SU-DHL-6 (cell line): ENCODE measurements around the gene RPS6KA2.

Experiments
- H2AFZ ChIP-seq: fragments of 200-600 bp; sonication (generic); 2 replicates; pipeline ENCODE4 v1.6.1; 2014; ENCODE audit warnings: low read depth, mild to moderate bottlenecking, moderate library complexity, mixed read lengths, antibody characterized with exemption, low read length; ENCODE audit not compliant: severe bottlenecking
- H3F3A ChIP-seq: fragments of 200-600 bp; shearing (Covaris generic); 2 replicates; pipeline ENCODE4 v1.6.0; 2016; ENCODE audit warnings: antibody characterized with exemption, mild to moderate bottlenecking; ENCODE audit not compliant: insufficient read depth
- H3K27ac ChIP-seq: fragments of 200-600 bp; sonication (generic); 2 replicates; pipeline ENCODE4 v1.5.1; 2016; ENCODE audit warnings: low read depth, mild to moderate bottlenecking, low read length, moderate library complexity, mixed read lengths
- H3K27me3 ChIP-seq: fragments of 200-600 bp; sonication (generic), shearing (Covaris generic); 2 replicates; pipeline ENCODE4 v1.6.0; 2014; ENCODE audit warnings: mild to moderate bottlenecking, low read length
- H3K36me3 ChIP-seq: fragments of 200-600 bp; sonication (generic); 2 replicates; pipeline ENCODE4 v1.6.1; 2014; ENCODE audit warnings: mild to moderate bottlenecking, low read length, mixed read lengths
- H3K4me2 ChIP-seq: fragments of 300-600, 200-600 bp; shearing (Covaris generic), sonication (generic); 2 replicates; pipeline ENCODE4 v1.6.0; 2014; ENCODE audit warnings: low read length, low read depth, mild to moderate bottlenecking; ENCODE audit not compliant: poor library complexity, severe bottlenecking
- H3K4me3 ChIP-seq: fragments of 200-600 bp; sonication (generic); 2 replicates; pipeline ENCODE4 v1.5.1; 2014; ENCODE audit warnings: antibody characterized with exemption, low read length, mild to moderate bottlenecking, mixed read lengths; ENCODE audit not compliant: insufficient read depth, poor library complexity, severe bottlenecking
- H3K79me2 ChIP-seq: fragments of 200-600 bp; sonication (generic); 2 replicates; pipeline ENCODE4 v1.6.1; 2014; ENCODE audit warnings: mild to moderate bottlenecking, low read length, moderate library complexity; ENCODE audit not compliant: insufficient read depth
- H3K9ac ChIP-seq: fragments of 200-600 bp; sonication (generic); 2 replicates; pipeline ENCODE4 v1.7.0; 2014; ENCODE audit warnings: mild to moderate bottlenecking, low read length
- H3K9me2 ChIP-seq: fragments of 200-600 bp; sonication (generic); replicated peaks from 2 replicates; pipeline ENCODE4 v1.6.1; 2014; ENCODE audit warnings: low read length; ENCODE audit not compliant: insufficient read depth
- H3K9me3 ChIP-seq: fragments of 200-600 bp; sonication (generic); 2 replicates; pipeline ENCODE4 v1.6.1; 2014; ENCODE audit warnings: low read length, mixed read lengths; ENCODE audit not compliant: insufficient read depth
- H4K20me1 ChIP-seq: fragments of 200-600 bp; sonication (generic); 2 replicates; pipeline ENCODE4 v1.6.1; 2014; ENCODE audit warnings: low read depth, mild to moderate bottlenecking, antibody characterized with exemption, low read length, moderate library complexity, mixed read lengths
- CTCF ChIP-seq: fragments of 200-600 bp; sonication (generic); IDR thresholded peaks from one replicate; pipeline ENCODE4 v1.5.1; 2017; ENCODE audit warnings: antibody characterized with exemption, mild to moderate bottlenecking, low read length, moderate library complexity; ENCODE audit not compliant: insufficient read depth, poor library complexity, severe bottlenecking
- EZH2phosphoT487 ChIP-seq: fragments of 200-600 bp; sonication (generic), shearing (Covaris generic); conservative IDR thresholded peaks from 2 replicates; pipeline ENCODE4 v1.6.1; 2018; ENCODE audit warnings: mild to moderate bottlenecking, antibody characterized with exemption, low read length, moderate library complexity, mixed read lengths

The RPS6KA2 gene

GRCh38 chr6:166618251-166618650 is 8.8 kb downstream of the RPS6KA2 start:
- Histone ChIP-seq H3K79me2 (no peaks in the 10 kb centered on the region), H2AFZ (no peak overlapping the region), H3K27ac (no peak overlapping the region)

GRCh38 chr6:166617359-166617758 is 9.7 kb downstream of the RPS6KA2 start:
- H3K79me2 ChIP-seq, result no peaks in the 10 kb centered on the region
- no peaks in the 10 kb centered on the region for H3K27me3 ChIP-seq
- no peak overlapping the region for H3K4me2 ChIP-seq
- no peaks in the 10 kb centered on the region for H4K20me1 ChIP-seq
- TF ChIP-seq EZH2phosphoT487, result no peak
- no peak for TF ChIP-seq CTCF
- no peak overlapping the region for H3K4me3 ChIP-seq
- no peak overlapping the region for H3K9ac ChIP-seq
- H3K36me3 ChIP-seq, result no peaks in the 10 kb centered on the region
- H3K27ac ChIP-seq, result no peak overlapping the region
- no peaks in the 10 kb centered on the region for H3F3A ChIP-seq
- no peaks in the 10 kb centered on the region for H3K9me2 ChIP-seq
- no peaks in the 10 kb centered on the region for H3K9me3 ChIP-seq
- no peak overlapping the region for H2AFZ ChIP-seq

More at GRCh38 chr6:166618251-166618650, 8.8 kb downstream of the RPS6KA2 start:
- TF ChIP-seq CTCF (no peak), EZH2phosphoT487 (no peak)
- Histone ChIP-seq H3K9ac (no peak overlapping the region), H3F3A (no peaks in the 10 kb centered on the region), H3K36me3 (no peaks in the 10 kb centered on the region), H3K9me3 (no peaks in the 10 kb centered on the region), H3K9me2 (no peaks in the 10 kb centered on the region), H3K4me2 (no peak overlapping the region), H4K20me1 (no peaks in the 10 kb centered on the region), H3K27me3 (no peaks in the 10 kb centered on the region), H3K4me3 (no peak overlapping the region)

- Histone ChIP-seq H3K9me2 (no peaks in the 10 kb centered on the region), H3K36me3 (no peaks in the 10 kb centered on the region), H3K27me3 (no peaks in the 10 kb centered on the region), H3K79me2 (no peaks in the 10 kb centered on the region), H3K27ac (no peak overlapping the region), H3K4me2 (no peak overlapping the region), H3F3A (no peaks in the 10 kb centered on the region), H2AFZ (no peak overlapping the region), H3K9ac (no peak overlapping the region), H3K9me3 (no peaks in the 10 kb centered on the region), H3K4me3 (no peak overlapping the region), H4K20me1 (no peaks in the 10 kb centered on the region)
- TF ChIP-seq EZH2phosphoT487, result no peak
- no peak for TF ChIP-seq CTCF
Observed at GRCh38 chr6:166616261-166617238, 10.5 kb downstream of the RPS6KA2 start.
